ENCODE results near the gene USP13.
"Not testable (repeated sequence)": the region's sequence is repeated elsewhere in the genome, so short reads cannot be mapped to it uniquely, and the experiment has no call there.

USP13 gene

GRCh38 chr3:179642871-179643270, 10.0 kb upstream of the USP13 start:
- no peak for TF ChIP-seq CTCF (IDR thresholded peaks at IDR 0.05; ENCODE audit: low read depth, low read length)
- H3K4me3 ChIP-seq (ENCODE audit: low read depth, low read length): no peak overlapping the region

DNA sequence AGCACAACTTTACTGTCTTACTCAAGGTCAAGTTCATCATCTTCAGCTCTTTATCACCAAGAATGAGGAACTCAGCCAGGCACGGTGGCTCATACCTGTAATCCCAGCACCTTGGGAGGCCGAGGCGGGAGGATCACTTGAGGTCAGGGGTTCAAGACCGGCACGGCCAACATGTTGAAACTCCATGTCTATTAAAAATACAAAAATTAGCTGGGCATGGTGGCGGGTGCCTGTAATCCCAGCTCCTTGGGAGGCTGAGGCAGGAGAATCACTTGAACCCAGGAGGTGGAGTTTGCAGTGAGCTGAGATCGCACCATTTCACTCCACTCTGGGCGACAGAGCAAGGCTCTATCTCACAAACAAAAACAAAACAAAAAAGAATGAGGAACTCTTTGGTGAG, 9.0 kb upstream of the USP13 start:
- not testable (repeated sequence) for H3K4me3 ChIP-seq (ENCODE audit: low read depth, low read length)

- H3K4me3 ChIP-seq (ENCODE audit: low read depth, low read length): no peak overlapping the region
- no peak for TF ChIP-seq CTCF (IDR thresholded peaks at IDR 0.05; ENCODE audit: low read depth, low read length)
Measured at GRCh38 chr3:179646177-179646576, 6.7 kb upstream of the USP13 start.

DNA sequence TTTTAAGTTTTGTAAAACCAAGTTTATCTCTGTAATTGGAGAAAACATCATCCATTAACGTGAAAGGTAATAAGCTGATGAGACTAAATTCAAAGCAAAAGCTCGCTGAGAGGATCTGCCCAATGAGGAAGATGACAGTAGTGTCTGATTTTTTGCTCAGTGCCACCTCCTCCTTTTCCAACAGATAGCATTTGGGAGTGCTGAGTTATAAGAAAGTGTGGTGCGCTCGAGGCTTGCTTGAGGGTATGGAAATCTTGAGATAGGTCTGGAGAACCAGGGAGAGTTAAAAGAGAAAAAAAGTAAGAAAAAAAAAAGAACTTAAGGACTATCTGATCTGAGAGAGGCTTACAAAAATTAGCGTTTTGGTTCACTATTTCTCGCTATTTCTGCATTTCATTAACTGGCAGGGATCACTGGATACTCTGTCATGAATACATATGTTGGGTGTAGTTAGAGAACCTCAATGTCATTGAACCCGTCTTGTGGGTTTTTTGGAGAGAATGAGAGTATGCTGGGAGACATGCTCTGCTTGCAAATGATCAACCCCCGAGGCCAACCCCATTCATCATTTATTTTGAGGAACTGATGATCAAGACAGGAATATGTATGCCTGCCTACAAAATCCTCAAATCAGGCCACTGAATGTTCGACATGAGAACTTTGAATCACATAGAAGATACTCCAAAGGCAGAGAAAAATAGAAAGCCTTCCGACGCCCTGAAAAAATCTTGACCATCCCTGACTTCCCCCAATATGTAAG, 973 bp upstream of the USP13 start:
- H3K4me3 ChIP-seq (ENCODE audit: low read depth, low read length): peak overlapping the region; percentile 86
- TF ChIP-seq CTCF (IDR thresholded peaks at IDR 0.05; ENCODE audit: low read depth, low read length): no peak

DNA sequence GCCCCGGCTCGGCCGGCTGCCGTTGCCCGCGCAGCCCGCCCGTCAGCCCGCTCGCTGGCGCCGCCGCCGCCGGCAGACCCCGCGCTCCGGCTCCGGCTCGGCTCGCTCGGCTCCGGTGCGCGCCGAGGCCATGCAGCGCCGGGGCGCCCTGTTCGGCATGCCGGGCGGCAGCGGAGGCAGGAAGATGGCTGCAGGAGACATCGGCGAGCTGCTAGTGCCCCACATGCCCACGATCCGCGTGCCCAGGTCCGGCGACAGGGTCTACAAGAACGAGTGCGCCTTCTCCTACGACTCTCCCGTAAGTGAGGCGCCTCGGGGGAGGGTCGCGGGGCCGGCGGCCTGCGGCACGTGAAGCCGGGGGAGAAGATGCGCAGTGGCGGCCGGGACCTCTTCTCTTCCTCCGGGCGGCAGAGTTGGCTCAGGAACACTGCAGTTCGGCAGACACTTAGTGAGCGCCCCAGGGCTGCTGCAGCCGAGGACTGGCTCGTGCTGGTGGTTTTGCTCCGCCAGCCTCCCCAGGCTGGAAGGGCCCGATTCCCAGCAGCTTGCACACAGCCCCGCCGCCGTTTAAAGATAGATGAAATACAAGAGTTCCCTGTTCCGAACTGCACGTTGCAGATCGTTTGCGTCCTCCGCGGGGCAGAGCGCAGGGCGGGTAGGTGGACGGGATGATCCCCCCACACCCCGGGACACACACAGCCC, 407 bp downstream of the USP13 start:
- no peak for TF ChIP-seq CTCF (IDR thresholded peaks at IDR 0.05; ENCODE audit: low read depth, low read length)
- H3K4me3 ChIP-seq (ENCODE audit: low read depth, low read length): peak overlapping the region; percentile 86

- peak overlapping the region; percentile 11; the same call in 1 of the 2 replicates for H3K4me3 ChIP-seq (ENCODE audit: low read depth, low read length)
- TF ChIP-seq CTCF (IDR thresholded peaks at IDR 0.05; ENCODE audit: low read depth, low read length): no peak
Measured at GRCh38 chr3:179655236-179655635, 2.4 kb downstream of the USP13 start.

DNA sequence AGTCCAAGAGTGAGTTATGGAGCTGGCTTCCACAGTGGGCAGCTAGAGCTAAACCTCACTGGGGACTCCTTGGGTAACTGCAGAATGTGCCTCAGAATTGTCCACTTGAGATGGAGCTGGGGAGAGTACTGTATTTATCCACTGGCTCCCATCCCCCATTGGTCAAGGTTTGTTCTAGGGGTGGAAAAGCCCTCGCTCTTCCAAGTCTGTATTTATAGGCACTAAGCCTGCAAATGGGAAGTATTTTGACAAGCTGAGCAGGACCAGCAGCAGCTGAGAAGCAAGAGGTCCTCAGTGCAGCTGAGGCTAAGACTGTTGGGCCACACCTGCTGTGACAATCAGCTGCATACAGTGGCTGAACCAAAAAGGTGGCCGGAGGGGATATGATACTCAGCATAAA, 5.8 kb downstream of the USP13 start:
- no peak for TF ChIP-seq CTCF (IDR thresholded peaks at IDR 0.05; ENCODE audit: low read depth, low read length)
- H3K4me3 ChIP-seq (ENCODE audit: low read depth, low read length): no peak overlapping the region
